ENCODE results near the gene SORCS3. TPM values are rescaled to one million over a fixed set of nuclear protein-coding genes. Genes with fewer than 3 reads are reported as not detected.

The SORCS3 gene
- total RNA-seq, 1 experiment from 2014 or later = 0.04 TPM

- Histone ChIP-seq H2BK120ac (ENCODE audit: low read depth, low read length, poor library complexity, severe bottlenecking) (no peak overlapping the region), H3T11ph (ENCODE audit: low read length) (no peak overlapping the region), H3K9ac (ENCODE audit: extremely low read depth, insufficient read length, low read length) (no peak overlapping the region), H2BK5ac (ENCODE audit: insufficient read length, low read length) (no peak overlapping the region), H4K91ac (ENCODE audit: insufficient read length, low read depth, low read length) (no peak overlapping the region), H3K14ac (ENCODE audit: insufficient read depth, low read length) (no peak overlapping the region), H3K56ac (ENCODE audit: insufficient read length, low read depth, low read length) (no peak overlapping the region), H3K4me1 (ENCODE audit: insufficient read depth, low read length) (no peaks in the 10 kb centered on the region), H4K8ac (replicated peaks; ENCODE audit: insufficient read length, low read depth, low read length) (no peak overlapping the region), H2BK12ac (ENCODE audit: insufficient read length, low read depth, low read length) (no peak overlapping the region), H3K23me2 (ENCODE audit: insufficient read length, low read depth, low read length, poor library complexity, severe bottlenecking) (no peaks in the 10 kb centered on the region), H2BK20ac (ENCODE audit: low read depth, low read length, poor library complexity, severe bottlenecking) (no peak overlapping the region), H3K23ac (ENCODE audit: insufficient read length, low read depth, low read length) (no peak overlapping the region), H3K79me1 (ENCODE audit: insufficient read depth, low read depth, low read length, poor library complexity, severe bottlenecking) (no peaks in the 10 kb centered on the region), H4K20me1 (ENCODE audit: control insufficient read depth, insufficient read depth, insufficient read length) (no peaks in the 10 kb centered on the region), H2BK15ac (ENCODE audit: low read depth, low read length) (no peak overlapping the region), H3K4ac (ENCODE audit: low read depth, low read length) (no peak overlapping the region), H3K79me2 (ENCODE audit: insufficient read depth, low read length) (no peaks in the 10 kb centered on the region), H4K5ac (ENCODE audit: insufficient read length, low read depth, low read length) (no peak overlapping the region), H2AFZ (ENCODE audit: low read length) (no peak overlapping the region), H3K4me2 (ENCODE audit: insufficient read depth, insufficient read length, low read length) (no peak overlapping the region), H3K9me3 (ENCODE audit: control insufficient read depth, low read depth, low read length) (no peaks in the 10 kb centered on the region), H2AK5ac (ENCODE audit: insufficient read length, low read length) (no peak overlapping the region), H3K27me3 (ENCODE audit: insufficient read depth, low read length) (no peaks in the 10 kb centered on the region), H3K27ac (ENCODE audit: insufficient read length, low read depth, low read length) (no peak overlapping the region), H3K18ac (ENCODE audit: insufficient read length, low read depth, low read length) (no peak overlapping the region)
- Mint-ChIP-seq H3K36me3 (ENCODE audit: insufficient read depth in 1 of 3, low read depth in 3 of 3) (peaks cover 0 to 2% (median 0%) of the 10 kb centered on the region in 3 experiments; a peak in 1 of 7 replicates), H3K4me3 (no peak overlapping the region), H3K27ac (no peak overlapping the region), H3K9me3 (peaks cover 9 to 13% of the 10 kb centered on the region in 2 experiments; a peak in 3 of 5 replicates), H3K4me1 (0 out of 4 replicates have a peak, but pooled peaks cover 0 to 7% of the 10 kb centered on the region in 2 experiments), H3K27me3 (ENCODE audit: low read depth) (peaks cover 11% of the 10 kb centered on the region)
- WGBS (ENCODE audit: extremely low coverage, insufficient read length, low lambda C conversion rate) = no CpG with 5 or more reads among the region's 5 CpGs
- TF ChIP-seq, protein P1, sequence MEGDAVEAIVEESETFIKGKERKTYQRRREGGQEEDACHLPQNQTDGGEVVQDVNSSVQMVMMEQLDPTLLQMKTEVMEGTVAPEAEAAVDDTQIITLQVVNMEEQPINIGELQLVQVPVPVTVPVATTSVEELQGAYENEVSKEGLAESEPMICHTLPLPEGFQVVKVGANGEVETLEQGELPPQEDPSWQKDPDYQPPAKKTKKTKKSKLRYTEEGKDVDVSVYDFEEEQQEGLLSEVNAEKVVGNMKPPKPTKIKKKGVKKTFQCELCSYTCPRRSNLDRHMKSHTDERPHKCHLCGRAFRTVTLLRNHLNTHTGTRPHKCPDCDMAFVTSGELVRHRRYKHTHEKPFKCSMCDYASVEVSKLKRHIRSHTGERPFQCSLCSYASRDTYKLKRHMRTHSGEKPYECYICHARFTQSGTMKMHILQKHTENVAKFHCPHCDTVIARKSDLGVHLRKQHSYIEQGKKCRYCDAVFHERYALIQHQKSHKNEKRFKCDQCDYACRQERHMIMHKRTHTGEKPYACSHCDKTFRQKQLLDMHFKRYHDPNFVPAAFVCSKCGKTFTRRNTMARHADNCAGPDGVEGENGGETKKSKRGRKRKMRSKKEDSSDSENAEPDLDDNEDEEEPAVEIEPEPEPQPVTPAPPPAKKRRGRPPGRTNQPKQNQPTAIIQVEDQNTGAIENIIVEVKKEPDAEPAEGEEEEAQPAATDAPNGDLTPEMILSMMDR (conservative IDR thresholded peaks at IDR 0.05) = no peak
- DNase-seq = no peak
Observed at GRCh38 chr10:104831272-104831671, 190.2 kb downstream of the SORCS3 start.

Data from H9 (cell line).